ENCODE results near the gene DOK6.
"Not testable (repeated sequence)": the region's sequence is repeated elsewhere in the genome, so short reads cannot be mapped to it uniquely, and the experiment has no call there.

The DOK6 gene

DNA sequence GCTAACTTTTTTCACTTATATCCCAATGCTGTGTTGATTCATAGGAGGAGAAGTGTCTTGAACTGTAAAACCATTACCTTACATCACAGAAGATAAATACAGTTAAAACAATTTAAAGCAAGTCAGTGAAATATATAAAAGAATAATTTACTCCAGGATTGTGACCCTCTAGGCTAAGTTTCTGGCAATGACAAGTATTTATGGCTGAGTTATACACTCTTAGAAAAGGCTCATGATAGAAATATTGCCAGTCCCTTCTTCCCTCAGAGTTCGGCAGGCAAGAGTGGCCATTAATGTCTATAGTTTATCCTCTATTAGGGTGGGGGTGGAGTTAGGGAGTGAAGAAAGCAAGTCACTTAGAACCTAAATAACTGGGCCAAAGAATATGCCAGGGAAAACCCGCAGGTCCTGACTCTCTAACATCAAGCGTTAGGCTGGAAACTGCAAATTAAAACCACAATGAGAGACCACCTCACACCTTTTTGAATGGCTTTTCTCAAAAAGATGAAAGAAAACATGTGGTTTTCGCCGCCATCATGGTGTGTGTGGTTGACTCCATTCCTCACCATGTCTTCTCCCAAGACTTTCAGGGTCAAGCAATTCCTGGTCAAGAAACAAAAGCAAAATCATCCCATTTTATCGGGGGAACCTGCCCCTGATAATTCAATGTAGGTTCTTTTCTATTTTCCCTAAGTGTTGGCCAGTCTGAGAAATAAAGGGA lies 477.7 kb downstream of the DOK6 start:
- no peak for DNase-seq

DNA sequence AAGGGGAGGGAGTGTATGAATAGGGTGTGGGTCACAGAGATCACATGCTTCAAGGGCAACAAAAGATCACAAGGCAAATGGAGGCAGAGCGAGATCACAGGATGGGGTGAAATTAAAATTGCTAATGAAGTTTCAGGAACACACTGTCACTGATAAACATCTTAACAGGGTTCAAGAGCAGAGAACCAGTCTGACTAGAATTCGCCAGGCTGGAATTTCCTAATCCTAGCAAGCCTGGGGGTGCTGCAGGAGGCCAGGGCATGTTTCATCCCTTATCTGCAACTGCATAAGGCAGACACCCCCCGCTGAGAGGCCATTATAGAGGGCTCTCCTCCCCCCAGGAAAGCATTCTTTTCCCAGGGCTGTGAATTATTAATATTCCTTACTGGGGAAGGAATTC lies 478.4 kb downstream of the DOK6 start:
- not testable (repeated sequence) for DNase-seq

DNA sequence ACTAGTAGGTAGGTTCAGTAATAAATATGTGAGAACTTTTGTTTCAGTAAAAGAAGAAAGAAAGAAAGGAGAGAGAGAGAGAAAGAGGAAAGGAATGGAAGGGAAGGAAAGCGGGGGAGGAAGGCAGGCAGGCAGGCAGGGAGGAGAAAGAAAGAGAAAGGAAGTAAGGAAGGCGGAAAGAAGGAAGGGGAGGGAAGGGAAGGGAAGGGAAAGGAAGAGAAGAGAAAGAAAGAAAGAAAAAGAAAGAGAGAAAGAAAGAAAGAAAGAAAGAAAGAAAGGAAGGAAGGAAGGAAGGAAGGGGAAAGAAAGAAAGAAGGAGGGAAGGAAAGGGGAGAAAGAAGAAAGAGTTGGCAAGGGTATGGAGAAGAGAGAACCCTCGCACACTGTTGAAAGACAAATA lies 479.4 kb downstream of the DOK6 start:
- DNase-seq, result no peak

DNA sequence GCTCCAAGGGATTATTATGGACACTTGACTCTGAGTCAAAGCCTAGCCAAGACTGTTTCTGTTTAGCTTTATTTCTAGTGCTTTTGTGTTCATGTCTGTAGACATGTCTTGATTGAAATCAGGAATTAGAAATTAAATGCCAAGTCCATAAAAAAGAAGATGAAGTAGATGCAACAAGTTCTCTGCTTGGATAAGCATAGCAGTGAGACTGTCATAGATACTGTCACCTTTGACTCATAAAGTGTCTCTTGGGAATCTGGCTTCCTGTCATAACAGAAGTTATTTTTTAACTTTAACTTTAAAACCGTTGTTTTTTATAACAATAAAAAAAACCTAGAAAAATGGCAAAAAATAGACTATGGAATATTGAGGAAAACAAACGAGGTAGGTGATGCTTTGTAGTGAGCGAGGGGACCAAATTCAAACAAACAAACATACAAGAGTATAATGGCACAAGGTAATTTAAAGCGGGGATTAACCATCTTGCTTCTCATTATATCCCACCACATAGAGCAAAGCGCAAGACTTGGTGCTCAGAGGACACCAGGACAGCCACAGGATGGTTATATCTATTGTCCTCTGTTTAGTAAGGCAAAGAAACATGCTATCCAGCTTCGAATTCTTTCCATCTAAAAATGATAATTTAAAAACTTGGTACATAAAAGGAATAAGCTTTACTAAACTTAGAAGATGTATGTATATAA lies 482.4 kb downstream of the DOK6 start:
- DNase-seq, result no peak

DNA sequence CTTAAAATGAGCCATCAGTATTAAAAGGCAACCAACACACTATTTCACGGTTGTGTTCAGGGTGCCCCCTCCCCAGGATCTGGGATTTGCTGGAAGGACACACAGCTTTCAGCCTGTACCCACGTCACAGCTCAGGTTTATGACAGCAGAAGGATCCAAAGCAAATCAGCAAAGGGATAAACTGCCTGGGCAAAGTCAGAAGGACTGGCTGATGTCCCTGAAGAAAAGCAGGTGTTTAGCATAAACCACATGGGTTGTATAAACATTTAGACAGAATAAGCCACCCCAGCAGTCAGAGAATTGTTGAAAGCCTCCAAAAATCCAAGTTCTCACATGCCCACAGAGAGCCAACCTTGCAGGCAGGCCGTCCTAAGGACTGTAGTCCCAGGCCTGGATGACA lies 483.1 kb downstream of the DOK6 start:
- no peak for DNase-seq

DNA sequence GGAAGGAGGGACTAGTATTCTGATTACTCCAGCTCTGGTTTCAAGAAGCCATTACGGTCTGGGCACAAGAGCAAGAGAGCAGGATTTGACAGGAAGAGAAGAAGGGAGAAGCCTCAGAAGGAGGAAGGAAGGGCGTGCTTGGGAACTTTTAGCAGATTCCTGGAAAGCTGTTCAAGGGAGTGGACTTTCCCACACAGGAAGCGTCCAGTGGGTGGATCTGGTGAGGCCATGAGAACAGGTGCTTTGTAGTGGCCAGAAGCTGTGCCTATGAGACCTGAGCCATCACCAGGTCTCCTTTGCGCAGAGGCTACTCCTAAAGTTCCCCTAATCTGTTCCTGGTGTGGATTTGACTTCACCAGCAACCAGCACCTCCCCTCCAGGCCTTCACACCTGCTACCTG lies 484.7 kb downstream of the DOK6 start:
- no peak for DNase-seq

DNA sequence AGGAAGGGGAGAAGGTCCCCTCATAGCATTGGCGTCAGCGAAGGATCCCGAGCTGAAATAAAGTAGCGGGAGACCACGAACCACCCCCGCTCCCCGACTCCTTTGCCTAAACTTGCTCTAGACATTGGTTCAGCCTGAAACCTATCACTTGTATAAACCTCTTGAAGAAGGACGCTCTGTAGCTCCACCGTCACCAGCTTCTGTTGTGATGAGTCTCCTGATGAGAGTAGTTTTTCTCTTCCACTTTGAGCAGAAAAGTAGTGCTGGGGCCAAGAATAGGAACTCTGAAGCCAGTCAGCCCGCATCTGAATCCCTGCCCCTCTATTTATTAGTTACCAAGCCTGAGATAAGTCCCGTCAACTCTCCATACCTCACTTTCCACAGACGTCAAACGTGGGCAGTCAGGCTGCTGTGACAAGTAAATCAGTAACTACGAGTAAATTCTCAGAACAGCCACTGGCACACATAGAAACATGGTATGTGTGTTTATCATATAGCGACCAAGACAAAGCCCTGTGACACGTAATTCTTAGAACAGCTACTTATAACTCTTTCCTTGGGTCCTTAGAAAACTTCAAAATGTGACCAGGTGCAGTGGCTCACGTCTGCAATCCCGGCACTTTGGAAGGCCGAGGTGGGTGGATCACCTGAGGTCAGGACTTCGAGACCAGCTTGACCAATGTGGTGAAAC lies 485.3 kb downstream of the DOK6 start:
- DNase-seq, result peak; percentile 65

DNA sequence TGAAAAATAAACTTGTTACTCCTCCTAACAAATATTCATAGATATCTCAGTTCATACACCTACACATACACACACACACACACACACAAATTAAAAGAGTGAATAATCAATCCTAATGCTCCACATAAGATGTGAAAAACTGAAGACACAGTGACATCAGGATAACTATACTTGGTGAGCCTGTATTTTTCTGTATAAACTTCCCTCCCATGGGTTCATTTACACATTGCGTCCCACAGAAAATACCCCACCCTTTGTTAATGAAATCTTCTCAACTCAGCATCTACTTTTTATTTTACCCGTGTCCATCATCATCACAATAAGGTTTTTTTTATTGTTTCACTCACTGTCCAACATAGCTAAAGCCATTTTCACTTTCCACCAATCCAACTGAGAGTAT lies 486.6 kb downstream of the DOK6 start:
- DNase-seq, result no peak

DNA sequence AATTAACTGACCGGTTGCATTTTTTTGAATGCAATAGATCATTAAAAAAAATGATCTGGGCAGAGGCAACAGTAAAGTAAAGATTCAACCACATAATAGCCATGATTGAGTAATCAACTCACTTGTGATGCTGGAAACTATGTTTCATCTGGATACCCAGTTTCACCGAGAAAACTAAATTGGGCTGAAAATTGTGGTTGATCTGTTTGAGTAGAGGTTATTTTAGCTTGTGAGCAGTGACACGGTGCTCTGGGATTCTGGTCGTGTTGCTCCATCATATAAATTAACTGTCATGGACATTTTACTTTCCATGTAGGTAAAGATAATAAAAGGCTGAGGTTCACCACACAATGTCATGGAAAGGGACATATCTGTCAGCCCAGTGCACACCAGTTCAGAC lies 488.3 kb downstream of the DOK6 start:
- DNase-seq, result peak; percentile 48

DNA sequence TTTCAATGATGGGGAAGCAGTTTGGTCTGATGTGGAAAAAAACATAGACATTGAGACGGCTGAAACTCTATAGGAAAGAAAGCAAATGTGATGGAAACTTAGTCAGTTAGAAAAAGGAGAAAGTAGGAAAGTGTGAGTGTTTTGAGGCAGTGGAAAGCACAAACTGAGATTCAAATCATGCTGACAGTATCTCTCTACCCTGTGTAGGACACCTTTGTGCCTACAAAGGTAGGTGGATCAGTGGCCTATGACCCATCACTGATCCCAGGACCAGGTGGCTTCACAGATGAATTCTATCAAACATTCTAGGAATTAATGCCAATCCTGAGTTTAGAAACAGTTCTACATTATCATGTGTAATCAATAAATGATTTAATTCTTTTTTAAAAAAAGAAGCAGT lies 489.9 kb downstream of the DOK6 start:
- peak; percentile 10 for DNase-seq

DNA sequence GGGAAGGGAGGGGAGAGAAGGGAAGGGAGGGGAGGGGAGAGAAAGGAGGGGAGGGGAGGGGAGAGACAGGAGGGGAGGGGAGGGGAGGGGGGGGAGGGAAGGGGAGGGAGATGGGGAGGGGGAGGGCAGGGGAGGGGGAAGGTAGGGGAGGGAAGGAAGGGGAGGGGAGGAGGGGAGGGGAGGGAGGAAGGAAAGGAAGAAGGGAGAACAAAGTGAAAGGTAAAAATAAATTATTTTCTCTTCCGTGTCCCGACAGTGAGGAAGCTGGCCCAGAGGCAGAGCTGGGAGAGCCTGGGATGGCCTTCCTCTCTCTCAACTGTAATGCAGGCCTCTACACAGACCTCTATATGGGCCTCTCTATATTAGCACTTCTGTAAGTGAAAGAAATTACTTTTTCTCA lies 493.8 kb downstream of the DOK6 start:
- no peak for DNase-seq

DNA sequence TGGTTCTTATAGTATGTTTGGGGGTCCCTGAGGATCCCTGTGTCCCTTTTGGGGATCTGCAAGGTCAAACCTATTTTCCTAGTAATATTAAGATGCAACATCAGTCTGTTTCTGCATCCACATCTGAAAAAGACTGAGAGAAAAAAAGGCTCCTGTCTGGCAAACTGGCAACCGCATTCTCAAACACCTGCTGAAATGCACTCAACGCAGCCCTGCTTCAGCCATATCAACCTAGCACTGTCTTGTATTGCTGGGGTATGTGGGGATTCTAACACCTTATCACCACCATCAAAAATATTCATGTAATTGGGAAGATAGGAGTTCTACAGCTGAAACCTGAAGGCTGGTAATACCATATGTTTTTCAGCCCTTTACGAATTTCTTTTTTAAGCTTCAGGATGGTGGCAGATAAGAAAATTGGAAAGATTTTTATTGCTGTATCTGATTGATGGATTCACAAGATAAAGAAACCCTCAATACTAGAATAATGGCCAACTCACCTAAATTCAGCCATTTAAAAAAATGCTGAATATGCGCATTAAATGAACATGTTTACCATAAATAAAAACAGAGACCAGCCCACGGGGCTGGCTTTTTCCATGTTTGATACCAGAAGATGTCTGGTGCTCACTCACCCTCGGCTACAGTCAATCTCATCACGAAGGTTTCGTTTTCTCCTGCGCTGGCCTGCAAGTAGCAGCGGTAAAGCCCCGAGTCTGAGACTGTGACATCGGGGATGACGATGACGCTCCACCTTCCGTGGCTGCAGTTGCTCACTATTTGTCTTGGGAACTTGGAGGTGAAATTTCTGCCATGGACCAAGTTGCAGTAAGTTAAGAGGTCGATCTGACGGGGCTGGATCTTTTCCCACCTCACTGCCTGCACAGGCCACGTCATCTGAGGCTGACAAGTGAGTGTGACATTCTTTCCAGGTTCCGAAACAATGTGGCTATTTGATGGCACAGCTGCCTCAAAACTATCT lies 494.7 kb downstream of the DOK6 start:
- no peak for DNase-seq

DNA sequence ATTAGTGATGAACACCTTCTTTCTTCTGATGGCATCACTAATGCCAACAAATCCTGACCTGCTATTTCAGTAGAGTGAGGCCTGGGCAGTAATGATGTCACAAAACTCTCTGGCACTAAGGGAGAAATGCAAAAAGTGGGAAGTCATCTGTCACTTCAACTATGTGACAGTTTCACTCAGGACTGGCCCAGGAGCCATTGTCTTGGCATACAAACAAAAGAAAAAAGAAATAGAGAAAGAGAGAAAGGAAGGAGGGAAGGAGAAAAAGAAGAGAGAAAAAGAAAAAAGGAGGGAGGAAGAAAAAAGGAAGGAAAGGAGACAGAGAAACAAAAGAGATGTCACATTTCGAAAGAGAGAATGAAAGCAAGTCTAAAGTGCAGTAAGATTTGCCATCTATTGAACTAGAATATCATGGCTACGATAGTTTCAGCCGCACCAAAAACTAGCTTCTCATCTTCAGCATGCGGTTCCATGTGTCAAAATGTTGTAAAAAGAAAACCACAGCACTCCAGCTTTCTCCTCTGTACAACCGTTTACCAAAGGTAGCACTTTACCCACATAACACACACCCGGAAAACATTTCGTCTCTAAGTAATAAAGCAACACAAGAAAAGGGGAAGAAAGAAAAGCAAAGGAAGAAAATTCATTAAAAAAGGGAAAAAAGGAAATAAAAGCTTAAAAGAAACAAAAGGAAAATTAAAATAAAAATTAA lies 496.9 kb downstream of the DOK6 start:
- peak; percentile 53 for DNase-seq

DNA sequence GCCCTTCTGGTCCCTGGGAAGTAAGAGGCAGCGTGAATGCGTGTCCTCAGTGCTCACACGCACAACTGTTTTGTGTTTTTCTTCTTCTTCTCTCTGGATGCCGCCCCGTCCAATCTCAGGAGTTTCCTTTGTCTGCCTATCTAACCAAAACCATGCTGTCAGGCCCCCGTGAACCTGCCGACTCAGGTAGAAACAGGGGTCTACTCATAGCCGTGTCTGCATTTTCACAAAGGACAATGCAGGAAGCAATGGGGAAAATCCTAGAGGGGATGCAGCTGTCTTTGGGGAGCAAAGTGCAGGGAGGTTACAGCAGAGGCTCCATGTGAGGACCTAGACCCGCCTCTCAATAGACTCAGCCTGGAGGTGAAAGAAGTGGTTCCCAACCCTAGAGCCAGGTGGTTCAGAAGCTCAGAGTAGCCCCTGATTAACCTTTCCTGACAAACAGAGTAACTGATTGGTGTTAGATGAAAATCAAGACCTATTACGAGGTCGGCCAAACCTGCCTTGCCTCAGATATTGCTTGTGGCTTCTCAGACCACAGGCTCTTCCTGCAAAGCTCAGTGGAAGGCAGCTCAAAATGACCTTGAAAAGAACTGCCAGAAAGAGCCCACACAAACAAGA lies 497.7 kb downstream of the DOK6 start:
- DNase-seq, result peak; percentile 37

Measured in stimulated activated CD4-positive, alpha-beta T cell treated with anti-CD3 and anti-CD28 coated beads, Interleukin-15, amount 100 ng/mL, for 24 hours (primary cell).